ENCODE measurements around the gene SLC19A1. TPM values are rescaled to one million over a fixed set of nuclear protein-coding genes. Genes with fewer than 3 reads are reported as not detected.

Gene SLC19A1
- total and polyA plus RNA-seq, 2 donors (not counting 1 experiment from before 2014, with no cell fraction given), result 1.7 to 2.1 TPM

DNA sequence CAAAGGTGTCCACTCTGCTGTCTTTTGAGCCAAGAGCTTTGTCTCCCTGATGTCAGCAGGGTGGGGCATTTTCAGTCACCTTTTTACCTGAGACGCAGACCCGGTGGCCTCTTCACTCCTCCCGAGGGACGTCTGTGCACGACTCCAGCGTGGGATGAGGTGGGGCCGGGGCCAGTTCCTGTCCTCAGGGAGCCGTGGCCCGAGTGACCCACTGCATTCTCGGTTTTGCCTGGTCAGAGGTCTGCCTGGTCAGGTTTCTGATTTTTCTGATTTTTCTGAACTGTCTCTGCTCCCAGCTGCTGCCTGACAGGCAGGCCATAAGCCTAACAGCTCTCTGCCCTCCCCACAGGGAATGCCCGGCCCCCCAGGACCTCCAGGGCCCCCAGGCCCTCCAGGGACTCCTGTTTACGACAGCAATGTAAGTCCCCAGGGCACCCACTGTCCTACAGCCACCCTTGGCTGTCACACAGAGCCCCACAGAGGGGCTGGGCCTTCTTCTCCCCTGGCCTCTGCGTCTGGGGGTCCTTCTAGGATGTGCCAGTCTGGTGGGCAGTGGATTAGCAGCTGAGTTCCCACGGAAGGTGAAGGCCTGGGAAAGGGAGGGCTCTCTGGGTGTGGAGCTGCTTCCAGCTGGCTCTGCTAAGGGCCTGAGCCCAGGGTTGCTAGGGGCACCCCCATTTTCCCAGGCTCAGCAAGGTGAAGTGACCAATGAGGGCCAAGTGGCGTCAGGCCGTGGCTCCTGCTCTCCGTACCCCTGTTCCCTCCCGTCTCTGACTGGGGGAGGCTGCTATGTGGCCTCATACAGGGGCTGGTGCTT lies 45.9 kb downstream of the SLC19A1 start:
- H3K4me1 ChIP-seq (ENCODE audit: control insufficient read depth, extremely low read depth, insufficient read depth, low read length), result no peaks in the 10 kb centered on the region
- TF ChIP-seq EZH2 (IDR thresholded peaks at IDR 0.05; ENCODE audit: low read length, missing control alignments), result no peak
- TF ChIP-seq, protein P1, sequence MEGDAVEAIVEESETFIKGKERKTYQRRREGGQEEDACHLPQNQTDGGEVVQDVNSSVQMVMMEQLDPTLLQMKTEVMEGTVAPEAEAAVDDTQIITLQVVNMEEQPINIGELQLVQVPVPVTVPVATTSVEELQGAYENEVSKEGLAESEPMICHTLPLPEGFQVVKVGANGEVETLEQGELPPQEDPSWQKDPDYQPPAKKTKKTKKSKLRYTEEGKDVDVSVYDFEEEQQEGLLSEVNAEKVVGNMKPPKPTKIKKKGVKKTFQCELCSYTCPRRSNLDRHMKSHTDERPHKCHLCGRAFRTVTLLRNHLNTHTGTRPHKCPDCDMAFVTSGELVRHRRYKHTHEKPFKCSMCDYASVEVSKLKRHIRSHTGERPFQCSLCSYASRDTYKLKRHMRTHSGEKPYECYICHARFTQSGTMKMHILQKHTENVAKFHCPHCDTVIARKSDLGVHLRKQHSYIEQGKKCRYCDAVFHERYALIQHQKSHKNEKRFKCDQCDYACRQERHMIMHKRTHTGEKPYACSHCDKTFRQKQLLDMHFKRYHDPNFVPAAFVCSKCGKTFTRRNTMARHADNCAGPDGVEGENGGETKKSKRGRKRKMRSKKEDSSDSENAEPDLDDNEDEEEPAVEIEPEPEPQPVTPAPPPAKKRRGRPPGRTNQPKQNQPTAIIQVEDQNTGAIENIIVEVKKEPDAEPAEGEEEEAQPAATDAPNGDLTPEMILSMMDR (conservative IDR thresholded peaks at IDR 0.05 in 1 of 2, IDR thresholded peaks at IDR 0.05 in 1 of 2; ENCODE audit: low read depth in 1 of 2, low read length in 2 of 2), result no peak
- no peak for DNase-seq (ENCODE audit: low read depth in 2 of 2)
- no peaks in the 10 kb centered on the region for H4K20me1 ChIP-seq (ENCODE audit: control insufficient read depth, extremely low read depth, insufficient read depth, low read length)
- H3K9me3 ChIP-seq (ENCODE audit: control insufficient read depth, insufficient read depth, low read depth, low read length), result no peaks in the 10 kb centered on the region
- H3K27ac ChIP-seq (ENCODE audit: insufficient read depth, low read length), result no peak overlapping the region
- H3K79me2 ChIP-seq (ENCODE audit: control insufficient read depth, insufficient read depth, low read length), result no peaks in the 10 kb centered on the region
- H3K4me3 ChIP-seq (replicated peaks in 1 of 4; ENCODE audit: control extremely low read depth in 1 of 4, insufficient read depth in 1 of 4, low read depth in 3 of 4, low read length in 4 of 4), result no peak overlapping the region
- H3K36me3 ChIP-seq (ENCODE audit: control insufficient read depth, insufficient read depth, low read length), result peaks cover 8% of the 10 kb centered on the region
- no peak overlapping the region for H3K9ac ChIP-seq (ENCODE audit: insufficient read depth, low read length)
- H3K4me2 ChIP-seq (ENCODE audit: extremely low read depth, insufficient read depth, low read length), result no peak overlapping the region
- H3K27me3 ChIP-seq (ENCODE audit: control insufficient read depth, insufficient read depth, low read length), result no peaks in the 10 kb centered on the region
- H2AFZ ChIP-seq (ENCODE audit: low read length), result no peak overlapping the region

DNA sequence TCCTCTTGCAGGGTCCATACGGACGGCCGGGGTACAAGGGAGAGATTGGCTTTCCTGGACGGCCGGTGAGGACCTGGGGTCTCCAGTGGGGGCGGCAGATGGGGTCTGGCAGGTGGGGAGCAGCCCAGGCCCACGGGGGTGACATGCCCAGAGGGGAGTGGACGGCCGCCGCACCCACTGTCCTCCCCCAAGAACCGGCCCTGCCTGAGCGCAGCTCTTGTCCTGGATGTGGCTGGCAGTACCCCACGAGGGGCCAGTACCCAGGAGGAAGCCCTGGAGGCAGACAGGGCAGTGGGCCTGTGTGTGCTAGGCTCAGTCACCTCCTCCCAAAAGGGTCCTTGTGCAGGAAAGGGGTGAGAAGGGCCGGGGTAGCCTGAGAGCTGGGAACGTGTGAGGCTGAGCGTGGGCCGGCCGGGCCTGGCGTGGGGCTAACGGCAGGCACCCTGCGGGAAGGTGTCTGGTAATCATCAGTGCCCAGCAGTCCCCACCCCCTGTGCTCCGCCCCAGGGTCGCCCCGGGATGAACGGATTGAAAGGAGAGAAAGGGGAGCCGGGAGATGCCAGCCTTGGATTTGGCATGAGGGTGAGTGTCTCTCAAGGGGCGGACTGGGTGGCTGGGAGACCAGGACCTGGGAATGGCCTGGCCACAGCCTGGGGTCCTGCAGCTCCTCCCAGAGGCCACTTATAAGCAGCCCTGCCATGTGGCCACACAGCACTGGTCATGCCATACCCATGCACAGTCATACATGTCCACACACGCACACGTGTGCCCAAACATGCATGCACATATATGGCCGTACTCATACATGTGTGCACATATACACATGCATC lies 47.2 kb downstream of the SLC19A1 start:
- H2AFZ ChIP-seq (ENCODE audit: low read length), result no peak overlapping the region
- H3K36me3 ChIP-seq (ENCODE audit: control insufficient read depth, insufficient read depth, low read length), result peaks cover 8% of the 10 kb centered on the region
- TF ChIP-seq EZH2 (IDR thresholded peaks at IDR 0.05; ENCODE audit: low read length, missing control alignments), result no peak
- TF ChIP-seq, protein P1 (conservative IDR thresholded peaks at IDR 0.05 in 1 of 2, IDR thresholded peaks at IDR 0.05 in 1 of 2; ENCODE audit: low read depth in 1 of 2, low read length in 2 of 2), result no peak
- no peaks in the 10 kb centered on the region for H3K9me3 ChIP-seq (ENCODE audit: control insufficient read depth, insufficient read depth, low read depth, low read length)
- H4K20me1 ChIP-seq (ENCODE audit: control insufficient read depth, extremely low read depth, insufficient read depth, low read length), result no peaks in the 10 kb centered on the region
- no peaks in the 10 kb centered on the region for H3K4me1 ChIP-seq (ENCODE audit: control insufficient read depth, extremely low read depth, insufficient read depth, low read length)
- no peak for DNase-seq (ENCODE audit: low read depth in 2 of 2)
- no peaks in the 10 kb centered on the region for H3K27me3 ChIP-seq (ENCODE audit: control insufficient read depth, insufficient read depth, low read length)
- no peak overlapping the region for H3K9ac ChIP-seq (ENCODE audit: insufficient read depth, low read length)
- H3K79me2 ChIP-seq (ENCODE audit: control insufficient read depth, insufficient read depth, low read length), result no peaks in the 10 kb centered on the region
- no peak overlapping the region for H3K4me3 ChIP-seq (replicated peaks in 1 of 4; ENCODE audit: control extremely low read depth in 1 of 4, insufficient read depth in 1 of 4, low read depth in 3 of 4, low read length in 4 of 4)
- H3K27ac ChIP-seq (ENCODE audit: insufficient read depth, low read length), result no peak overlapping the region
- H3K4me2 ChIP-seq (ENCODE audit: extremely low read depth, insufficient read depth, low read length), result no peak overlapping the region

DNA sequence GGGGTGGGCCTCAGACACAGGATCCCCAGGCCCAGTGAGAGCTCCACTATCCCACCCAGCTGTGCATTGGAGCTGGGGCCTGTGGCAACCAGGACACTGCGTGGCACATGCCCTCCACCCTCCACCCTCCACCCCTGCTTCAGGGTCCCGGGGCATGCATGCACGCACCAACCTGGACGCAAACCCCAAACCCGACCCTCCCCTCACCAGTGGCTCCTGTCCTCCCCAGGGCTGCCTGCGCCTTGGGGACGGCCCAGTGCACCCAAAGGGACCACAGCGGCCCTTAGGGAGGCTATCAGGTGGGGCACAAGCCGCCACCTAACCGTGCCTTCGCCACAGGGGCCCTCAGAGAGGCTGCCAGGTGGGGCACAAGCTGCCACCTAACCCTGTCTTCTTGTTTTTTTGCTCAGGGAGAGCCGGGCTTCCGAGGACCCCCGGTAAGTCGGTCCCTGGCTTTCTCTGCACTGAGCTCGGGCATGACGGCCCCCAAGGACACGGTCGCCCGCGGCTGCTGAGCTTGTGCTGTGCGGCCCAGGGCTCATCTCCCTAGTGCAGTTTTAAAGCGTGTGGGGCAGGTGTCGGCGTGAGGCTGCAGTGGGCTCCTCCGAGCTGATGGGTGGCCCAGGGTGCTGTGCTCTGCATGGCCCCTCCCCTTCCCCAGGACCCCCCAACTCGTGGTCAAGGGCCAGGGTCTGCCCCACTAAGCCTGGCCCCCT lies 47.9 kb downstream of the SLC19A1 start:
- H3K9me3 ChIP-seq (ENCODE audit: control insufficient read depth, insufficient read depth, low read depth, low read length), result no peaks in the 10 kb centered on the region
- H3K27ac ChIP-seq (ENCODE audit: insufficient read depth, low read length), result no peak overlapping the region
- peaks cover 8% of the 10 kb centered on the region for H3K36me3 ChIP-seq (ENCODE audit: control insufficient read depth, insufficient read depth, low read length)
- no peak overlapping the region for H3K4me3 ChIP-seq (replicated peaks in 1 of 4; ENCODE audit: control extremely low read depth in 1 of 4, insufficient read depth in 1 of 4, low read depth in 3 of 4, low read length in 4 of 4)
- no peak overlapping the region for H2AFZ ChIP-seq (ENCODE audit: low read length)
- TF ChIP-seq EZH2 (IDR thresholded peaks at IDR 0.05; ENCODE audit: low read length, missing control alignments), result no peak
- TF ChIP-seq, protein P1 (conservative IDR thresholded peaks at IDR 0.05 in 1 of 2, IDR thresholded peaks at IDR 0.05 in 1 of 2; ENCODE audit: low read depth in 1 of 2, low read length in 2 of 2), result no peak
- DNase-seq (ENCODE audit: low read depth in 2 of 2), result no peak
- H3K9ac ChIP-seq (ENCODE audit: insufficient read depth, low read length), result no peak overlapping the region
- no peaks in the 10 kb centered on the region for H3K79me2 ChIP-seq (ENCODE audit: control insufficient read depth, insufficient read depth, low read length)
- no peaks in the 10 kb centered on the region for H4K20me1 ChIP-seq (ENCODE audit: control insufficient read depth, extremely low read depth, insufficient read depth, low read length)
- no peaks in the 10 kb centered on the region for H3K27me3 ChIP-seq (ENCODE audit: control insufficient read depth, insufficient read depth, low read length)
- no peak overlapping the region for H3K4me2 ChIP-seq (ENCODE audit: extremely low read depth, insufficient read depth, low read length)
- no peaks in the 10 kb centered on the region for H3K4me1 ChIP-seq (ENCODE audit: control insufficient read depth, extremely low read depth, insufficient read depth, low read length)
